H9 (cell line): Measurements from ENCODE around the gene MYO3A. TPM values are rescaled to one million over a fixed set of nuclear protein-coding genes. Genes with fewer than 3 reads are reported as not detected.

Source experiments
- DNase-seq: peaks from one replicate; pipeline ENCODE4 v3.0.0-alpha.2; 2017
- H2AFZ ChIP-seq: one replicate; pipeline ENCODE4 v1.6.1; 2013; ENCODE audit warnings: mild to moderate bottlenecking, low read length, control low read depth, moderate library complexity
- H2AK5ac ChIP-seq: 2 replicates; pipeline ENCODE4 v1.6.1; 2013; ENCODE audit warnings: low read length, control low read depth, mixed read lengths; ENCODE audit not compliant: insufficient read length
- H2BK120ac ChIP-seq: one replicate; pipeline ENCODE4 v1.6.1; 2013; ENCODE audit warnings: low read depth, mild to moderate bottlenecking, low read length, control low read depth, inconsistent platforms; ENCODE audit not compliant: poor library complexity, severe bottlenecking
- H2BK12ac ChIP-seq: 2 replicates; pipeline ENCODE4 v1.6.1; 2013; ENCODE audit warnings: low read length, control low read depth, mixed read lengths, low read depth; ENCODE audit not compliant: insufficient read length
- H2BK15ac ChIP-seq: 2 replicates; pipeline ENCODE4 v1.6.1; 2013; ENCODE audit warnings: low read depth, low read length, control low read depth
- H2BK20ac ChIP-seq: one replicate; pipeline ENCODE4 v1.6.1; 2013; ENCODE audit warnings: low read depth, mild to moderate bottlenecking, low read length, control low read depth, inconsistent platforms; ENCODE audit not compliant: poor library complexity, severe bottlenecking
- H2BK5ac ChIP-seq: 2 replicates; pipeline ENCODE4 v1.6.1; 2013; ENCODE audit warnings: low read length, control low read depth, mixed read lengths; ENCODE audit not compliant: insufficient read length
- H3K14ac ChIP-seq: 2 replicates; pipeline ENCODE4 v1.6.1; 2013; ENCODE audit warnings: low read length, control low read depth; ENCODE audit not compliant: insufficient read depth
- H3K18ac ChIP-seq: 2 replicates; pipeline ENCODE4 v1.6.1; 2013; ENCODE audit warnings: low read depth, mild to moderate bottlenecking, mixed read lengths, low read length, control low read depth; ENCODE audit not compliant: insufficient read length
- H3K23ac ChIP-seq: 2 replicates; pipeline ENCODE4 v1.6.1; 2013; ENCODE audit warnings: low read length, control low read depth, mixed read lengths, low read depth; ENCODE audit not compliant: insufficient read length
- H3K23me2 ChIP-seq: 2 replicates; pipeline ENCODE4 v1.6.1; 2013; ENCODE audit warnings: low read depth, mild to moderate bottlenecking, mixed read lengths, low read length, control low read depth; ENCODE audit not compliant: insufficient read length, poor library complexity, severe bottlenecking
- H3K27ac ChIP-seq: 2 replicates; pipeline ENCODE4 v1.5.1; 2013; ENCODE audit warnings: low read length, control low read depth, mixed read lengths, low read depth; ENCODE audit not compliant: insufficient read length
- H3K27me3 ChIP-seq: 2 replicates; pipeline ENCODE4 v1.6.1; 2013; ENCODE audit warnings: low read length, control low read depth, inconsistent platforms; ENCODE audit not compliant: insufficient read depth
- H3K4ac ChIP-seq: 2 replicates; pipeline ENCODE4 v1.6.1; 2013; ENCODE audit warnings: low read depth, mild to moderate bottlenecking, control low read depth, inconsistent platforms, low read length, moderate library complexity
- H3K4me1 ChIP-seq: 2 replicates; pipeline ENCODE4 v1.6.1; 2013; ENCODE audit warnings: low read length, control low read depth, inconsistent platforms; ENCODE audit not compliant: insufficient read depth
- H3K4me2 ChIP-seq: 2 replicates; pipeline ENCODE4 v1.6.1; 2013; ENCODE audit warnings: low read length, control low read depth, mixed read lengths; ENCODE audit not compliant: insufficient read length, insufficient read depth
- H3K56ac ChIP-seq: 2 replicates; pipeline ENCODE4 v1.6.1; 2013; ENCODE audit warnings: low read depth, mild to moderate bottlenecking, mixed read lengths, low read length, control low read depth; ENCODE audit not compliant: insufficient read length
- H3K79me1 ChIP-seq: 2 replicates; pipeline ENCODE4 v1.6.1; 2013; ENCODE audit warnings: low read depth, mild to moderate bottlenecking, moderate library complexity, low read length, control low read depth, inconsistent platforms; ENCODE audit not compliant: insufficient read depth, poor library complexity, severe bottlenecking
- H3K79me2 ChIP-seq: 2 replicates; pipeline ENCODE4 v1.6.1; 2013; ENCODE audit warnings: low read length, control low read depth, inconsistent platforms; ENCODE audit not compliant: insufficient read depth
- H3K9ac ChIP-seq: 2 replicates; pipeline ENCODE4 v1.6.1; 2013; ENCODE audit warnings: low read length, control low read depth, mixed read lengths; ENCODE audit not compliant: insufficient read length; ENCODE audit errors: extremely low read depth
- H3K9me3 ChIP-seq: one replicate; pipeline ENCODE4 v1.6.1; 2013; ENCODE audit warnings: low read depth, low read length, inconsistent platforms; ENCODE audit not compliant: control insufficient read depth
- H3T11ph ChIP-seq: one replicate; pipeline ENCODE4 v1.6.1; 2013; ENCODE audit warnings: mild to moderate bottlenecking, low read length, control low read depth, inconsistent platforms
- H4K20me1 ChIP-seq: one replicate; pipeline ENCODE4 v1.6.1; 2013; ENCODE audit not compliant: control insufficient read depth, insufficient read length, insufficient read depth
- H4K5ac ChIP-seq: 2 replicates; pipeline ENCODE4 v1.6.1; 2013; ENCODE audit warnings: low read depth, mild to moderate bottlenecking, mixed read lengths, low read length, control low read depth; ENCODE audit not compliant: insufficient read length
- H4K8ac ChIP-seq: replicated peaks from 2 replicates; pipeline ENCODE4 v1.6.1; 2013; ENCODE audit warnings: low read length, control low read depth, mixed read lengths, low read depth; ENCODE audit not compliant: insufficient read length
- H4K91ac ChIP-seq: 2 replicates; pipeline ENCODE4 v1.6.1; 2013; ENCODE audit warnings: low read depth, mild to moderate bottlenecking, moderate library complexity, mixed read lengths, low read length, control low read depth; ENCODE audit not compliant: insufficient read length
- H3K27ac Mint-ChIP-seq, 3 experiments: 2 replicates in 2 of 3; 3 replicates in 1 of 3; pipeline ENCODE4 v1.8.0; 2020 to 2021; ENCODE audit warnings: mixed read lengths in 3 of 3, mild to moderate bottlenecking in 1 of 3, moderate library complexity in 1 of 3
- H3K27me3 Mint-ChIP-seq: 2 replicates; pipeline ENCODE4 v1.8.0; 2021; ENCODE audit warnings: low read depth, mild to moderate bottlenecking, moderate library complexity, mixed read lengths
- H3K36me3 Mint-ChIP-seq, 3 experiments: 2 replicates in 2 of 3; 3 replicates in 1 of 3; pipeline ENCODE4 v1.8.0; 2020 to 2021; ENCODE audit warnings: low read depth in 3 of 3, mixed read lengths in 3 of 3; ENCODE audit not compliant: insufficient read depth in 1 of 3
- H3K4me1 Mint-ChIP-seq, 2 experiments: 2 replicates each; pipeline ENCODE4 v1.8.0; 2020; ENCODE audit warnings: mixed read lengths in 2 of 2
- H3K4me3 Mint-ChIP-seq, 2 experiments: 2 replicates in 1 of 2; 3 replicates in 1 of 2; pipeline ENCODE4 v1.8.0; 2020 to 2021; ENCODE audit warnings: mild to moderate bottlenecking in 2 of 2, mixed read lengths in 2 of 2, moderate library complexity in 1 of 2
- H3K9me3 Mint-ChIP-seq, 2 experiments: 2 replicates in 1 of 2; 3 replicates in 1 of 2; pipeline ENCODE4 v1.8.0; 2020; ENCODE audit warnings: mild to moderate bottlenecking in 2 of 2, mixed read lengths in 2 of 2, moderate library complexity in 1 of 2
- WGBS: extraction: QIAGEN DNeasy Blood & Tissue Kit; methylation state at CpG from one replicate; pipeline ENCODE4 v1.1.7; 2013; ENCODE audit warnings: missing lambda C conversion rate, low lambda C conversion rate, mixed read lengths; ENCODE audit not compliant: insufficient read length; ENCODE audit errors: extremely low coverage; 5-methylcytosine and 5-hydroxymethylcytosine counted together
- total RNA-seq: library from RNA; stranded (reverse); gene quantifications from 2 replicates; pipeline ENCODE4 v1.2.1, GENCODE V29; 2021
- TF ChIP-seq, protein P1 (sequence below): fragments of 200-600 bp; sonication (generic); conservative IDR thresholded peaks from 3 replicates; pipeline ENCODE4 v1.8.0; 2021; ENCODE audit warnings: antibody characterized with exemption, mild to moderate bottlenecking

Gene MYO3A
- total RNA-seq, 1 experiment from 2014 or later, result 4.3 TPM

DNA sequence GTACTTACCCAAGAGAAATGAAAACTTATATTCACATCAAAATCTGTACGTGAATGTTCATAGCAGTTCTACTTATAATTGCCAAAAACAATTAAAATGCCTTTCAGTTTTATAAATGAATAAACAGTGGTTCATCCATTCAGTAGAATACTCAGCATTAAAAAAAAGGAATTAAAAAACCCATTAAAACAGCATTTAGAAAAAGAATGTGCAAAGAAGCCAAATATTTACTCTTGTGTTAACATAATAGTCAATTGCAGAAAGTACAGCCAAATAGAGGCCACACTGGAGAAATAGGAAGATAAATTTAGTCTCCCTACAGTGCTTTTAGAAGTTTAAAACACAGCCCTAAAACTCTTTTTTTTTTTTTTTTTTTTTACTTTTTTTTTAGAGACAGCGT is 54.6 kb downstream of the MYO3A start:
- no peak overlapping the region for H3K23ac ChIP-seq
- WGBS, result no CpG with 5 or more reads among the region's 2 CpGs

More for the DNA sequence above, 54.6 kb downstream of the MYO3A start:
- Mint-ChIP-seq H3K36me3 (peaks cover 0 to 21% (median 5%) of the 10 kb centered on the region in 3 experiments; a peak in 5 of 7 replicates), H3K27me3 (no peaks in the 10 kb centered on the region), H3K4me3 (no peak overlapping the region), H3K27ac (no peak overlapping the region), H3K4me1 (no peaks in the 10 kb centered on the region), H3K9me3 (peaks cover 9 to 18% of the 10 kb centered on the region in 2 experiments)
- Histone ChIP-seq H2BK120ac (no peak overlapping the region), H3T11ph (no peak overlapping the region), H2BK5ac (no peak overlapping the region), H2AK5ac (no peak overlapping the region), H3K9me3 (no peaks in the 10 kb centered on the region), H2BK20ac (no peak overlapping the region), H2BK12ac (no peak overlapping the region), H3K9ac (no peak overlapping the region), H4K8ac (no peak overlapping the region), H4K20me1 (no peaks in the 10 kb centered on the region), H3K27ac (no peak overlapping the region), H3K14ac (no peak overlapping the region), H3K56ac (no peak overlapping the region), H3K18ac (no peak overlapping the region), H3K27me3 (no peaks in the 10 kb centered on the region), H3K4me1 (no peaks in the 10 kb centered on the region), H4K91ac (no peak overlapping the region), H3K79me2 (no peaks in the 10 kb centered on the region), H4K5ac (no peak overlapping the region), H2AFZ (no peak overlapping the region), H2BK15ac (no peak overlapping the region), H3K4me2 (no peak overlapping the region), H3K79me1 (no peaks in the 10 kb centered on the region), H3K4ac (no peak overlapping the region), H3K23me2 (no peaks in the 10 kb centered on the region)
- TF ChIP-seq, protein P1, sequence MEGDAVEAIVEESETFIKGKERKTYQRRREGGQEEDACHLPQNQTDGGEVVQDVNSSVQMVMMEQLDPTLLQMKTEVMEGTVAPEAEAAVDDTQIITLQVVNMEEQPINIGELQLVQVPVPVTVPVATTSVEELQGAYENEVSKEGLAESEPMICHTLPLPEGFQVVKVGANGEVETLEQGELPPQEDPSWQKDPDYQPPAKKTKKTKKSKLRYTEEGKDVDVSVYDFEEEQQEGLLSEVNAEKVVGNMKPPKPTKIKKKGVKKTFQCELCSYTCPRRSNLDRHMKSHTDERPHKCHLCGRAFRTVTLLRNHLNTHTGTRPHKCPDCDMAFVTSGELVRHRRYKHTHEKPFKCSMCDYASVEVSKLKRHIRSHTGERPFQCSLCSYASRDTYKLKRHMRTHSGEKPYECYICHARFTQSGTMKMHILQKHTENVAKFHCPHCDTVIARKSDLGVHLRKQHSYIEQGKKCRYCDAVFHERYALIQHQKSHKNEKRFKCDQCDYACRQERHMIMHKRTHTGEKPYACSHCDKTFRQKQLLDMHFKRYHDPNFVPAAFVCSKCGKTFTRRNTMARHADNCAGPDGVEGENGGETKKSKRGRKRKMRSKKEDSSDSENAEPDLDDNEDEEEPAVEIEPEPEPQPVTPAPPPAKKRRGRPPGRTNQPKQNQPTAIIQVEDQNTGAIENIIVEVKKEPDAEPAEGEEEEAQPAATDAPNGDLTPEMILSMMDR, result no peak
- no peak for DNase-seq
